ENCODE measurements around the gene RNF186.

RNF186 gene

DNA sequence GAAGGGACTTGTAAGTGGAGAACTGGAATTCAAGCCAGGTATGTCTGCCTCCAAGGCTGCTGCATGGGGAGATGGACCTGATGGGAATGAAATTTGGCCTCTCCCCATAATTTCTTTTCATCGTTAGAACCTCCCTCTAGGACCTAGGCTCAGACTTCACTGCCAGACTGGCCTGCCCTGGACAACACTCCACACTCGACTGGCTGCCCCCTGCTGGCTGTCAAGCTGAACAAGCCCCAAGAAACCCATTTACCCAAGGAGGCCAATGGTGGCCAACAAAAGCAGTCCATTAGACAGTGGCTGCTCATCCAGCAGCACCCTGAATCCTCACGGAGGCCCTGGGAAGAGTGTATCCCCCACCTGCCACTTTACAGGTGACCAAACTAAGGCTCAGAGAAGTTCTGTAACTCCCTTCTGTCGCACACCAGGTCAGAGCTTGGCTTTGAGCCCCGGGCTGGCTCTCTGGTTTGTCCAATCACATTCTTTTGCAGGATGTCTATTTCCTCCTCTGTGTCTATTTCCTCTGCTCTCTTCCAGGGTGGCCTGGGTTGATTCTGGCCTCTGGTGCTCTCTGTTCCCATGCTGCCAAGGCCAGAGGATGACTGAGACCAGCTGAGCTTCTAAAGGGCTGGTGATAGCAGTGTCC is 3.8 kb downstream of the RNF186 start:
- no peak overlapping the region for H3K27ac ChIP-seq (ENCODE audit: low read length)
- no peak overlapping the region for H3K9ac ChIP-seq (ENCODE audit: low read length in 2 of 2)
- no peaks in the 10 kb centered on the region for H3K4me1 ChIP-seq (ENCODE audit: control insufficient read depth, insufficient read depth, low read length)

DNA sequence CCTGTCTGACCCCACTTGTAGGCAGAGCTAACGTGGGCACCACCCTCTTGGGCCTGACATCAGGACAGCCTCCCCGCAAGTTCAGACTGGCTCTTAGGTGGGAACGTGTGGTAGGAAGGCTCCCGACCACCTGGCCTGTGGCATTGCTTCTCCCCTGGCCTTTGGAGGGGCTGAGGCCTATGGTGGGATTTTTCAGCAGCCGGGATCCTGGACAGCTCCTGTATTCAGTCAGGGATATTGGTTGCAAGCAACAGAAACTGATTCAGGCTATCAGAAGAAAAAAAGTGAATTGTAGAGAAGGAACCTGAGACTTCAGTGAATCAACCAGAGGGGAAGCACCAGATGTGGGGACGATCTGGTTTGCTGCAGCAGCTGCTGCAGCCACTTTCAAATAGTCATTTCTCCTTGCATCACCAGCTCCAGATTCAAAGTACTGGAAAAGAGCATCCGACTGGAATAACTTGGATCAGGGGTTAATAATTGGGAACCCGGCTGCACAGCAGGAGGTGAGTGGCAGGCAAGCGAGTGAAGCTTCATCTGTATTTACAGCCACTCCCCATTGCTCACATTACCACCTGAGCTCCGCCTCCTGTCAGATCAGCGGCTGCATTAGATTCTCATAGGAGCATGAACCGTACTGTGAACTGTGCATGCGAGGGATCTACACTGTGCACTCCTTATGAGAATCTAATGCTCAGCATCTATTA is 5.9 kb downstream of the RNF186 start:
- Histone ChIP-seq H3K27ac (ENCODE audit: low read length) (no peak overlapping the region), H3K9me3 (ENCODE audit: control insufficient read depth in 2 of 2, low read length in 2 of 2) (no peaks in the 10 kb centered on the region), H3K36me3 (ENCODE audit: control insufficient read depth in 2 of 2, insufficient read depth in 2 of 2, low read length in 2 of 2) (no peaks in the 10 kb centered on the region), H3K27me3 (ENCODE audit: control insufficient read depth in 1 of 2, insufficient read depth in 2 of 2, low read length in 2 of 2) (peaks cover 0 to 2% of the 10 kb centered on the region in 2 donors), H3K9ac (ENCODE audit: low read length in 2 of 2) (no peak overlapping the region), H3K4me3 (ENCODE audit: low read length in 2 of 2) (no peak overlapping the region), H3K4me1 (ENCODE audit: control insufficient read depth, insufficient read depth, low read length) (no peaks in the 10 kb centered on the region)

More for the DNA sequence above, 3.8 kb downstream of the RNF186 start:
- no peaks in the 10 kb centered on the region for H3K9me3 ChIP-seq (ENCODE audit: control insufficient read depth in 2 of 2, low read length in 2 of 2)
- no peak overlapping the region for H3K4me3 ChIP-seq (ENCODE audit: low read length in 2 of 2)
- no peaks in the 10 kb centered on the region for H3K36me3 ChIP-seq (ENCODE audit: control insufficient read depth in 2 of 2, insufficient read depth in 2 of 2, low read length in 2 of 2)
- peaks cover 0 to 2% of the 10 kb centered on the region in 2 donors for H3K27me3 ChIP-seq (ENCODE audit: control insufficient read depth in 1 of 2, insufficient read depth in 2 of 2, low read length in 2 of 2)

DNA sequence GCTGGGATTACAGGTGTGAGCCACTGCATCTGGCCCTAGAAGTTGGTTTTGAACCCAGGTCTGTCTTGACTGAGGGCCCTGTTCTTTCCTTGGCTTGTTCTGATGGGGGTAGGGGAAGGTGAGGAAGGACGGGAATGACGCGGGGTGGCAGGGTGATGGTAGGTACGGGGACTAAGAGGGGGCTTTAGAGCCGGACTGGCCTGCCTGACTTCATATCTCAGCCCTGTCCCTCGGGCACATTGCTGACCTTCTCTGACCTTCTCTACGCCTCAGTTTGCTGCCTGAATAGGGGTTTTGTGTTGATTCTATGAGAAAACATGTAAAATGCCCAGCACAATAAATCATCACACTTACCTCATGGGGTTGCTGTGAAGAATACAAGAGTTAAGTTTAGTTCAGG is 6.7 kb downstream of the RNF186 start:
- Histone ChIP-seq H3K4me1 (ENCODE audit: control insufficient read depth, insufficient read depth, low read length) (no peaks in the 10 kb centered on the region), H3K9ac (ENCODE audit: low read length in 2 of 2) (no peak overlapping the region), H3K36me3 (ENCODE audit: control insufficient read depth in 2 of 2, insufficient read depth in 2 of 2, low read length in 2 of 2) (no peaks in the 10 kb centered on the region), H3K9me3 (ENCODE audit: control insufficient read depth in 2 of 2, low read length in 2 of 2) (no peaks in the 10 kb centered on the region), H3K27me3 (ENCODE audit: control insufficient read depth in 1 of 2, insufficient read depth in 2 of 2, low read length in 2 of 2) (peaks cover 0 to 2% of the 10 kb centered on the region in 2 donors), H3K27ac (ENCODE audit: low read length) (no peak overlapping the region), H3K4me3 (ENCODE audit: low read length in 2 of 2) (no peak overlapping the region)

GRCh38 chr1:19804831-19805251 is 10.2 kb downstream of the RNF186 start:
- Histone ChIP-seq H3K4me3 (ENCODE audit: low read length in 2 of 2) (no peak overlapping the region), H3K27ac (ENCODE audit: low read length) (no peak overlapping the region), H3K9me3 (ENCODE audit: control insufficient read depth in 2 of 2, low read length in 2 of 2) (no peaks in the 10 kb centered on the region), H3K4me1 (ENCODE audit: control insufficient read depth, insufficient read depth, low read length) (peaks cover 5% of the 10 kb centered on the region), H3K27me3 (ENCODE audit: control insufficient read depth in 1 of 2, insufficient read depth in 2 of 2, low read length in 2 of 2) (no peaks in the 10 kb centered on the region), H3K36me3 (ENCODE audit: control insufficient read depth in 2 of 2, insufficient read depth in 2 of 2, low read length in 2 of 2) (no peaks in the 10 kb centered on the region), H3K9ac (ENCODE audit: low read length in 2 of 2) (no peak overlapping the region)

DNA sequence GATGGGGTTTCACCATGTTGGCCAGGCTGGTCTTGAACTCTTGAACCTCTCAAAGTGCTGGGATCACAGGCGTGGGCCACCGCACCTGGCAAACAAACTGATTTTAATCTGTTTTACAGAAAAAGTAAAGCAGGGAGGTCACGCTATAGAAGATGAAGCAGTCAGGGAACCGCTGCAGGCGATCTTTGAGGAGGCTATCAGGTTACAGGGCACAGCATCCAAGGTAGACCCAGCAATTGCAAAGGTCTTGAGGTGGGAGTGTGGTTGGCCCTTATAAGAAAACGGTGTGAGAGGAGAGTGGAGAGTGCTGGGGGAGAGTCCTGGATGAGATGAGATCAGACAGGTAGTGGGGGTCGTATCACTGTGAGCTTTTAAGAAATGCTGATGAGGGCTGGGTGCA is 12.8 kb downstream of the RNF186 start:
- Histone ChIP-seq H3K9me3 (ENCODE audit: control insufficient read depth in 2 of 2, low read length in 2 of 2) (no peaks in the 10 kb centered on the region), H3K4me3 (ENCODE audit: low read length in 2 of 2) (no peak overlapping the region), H3K9ac (ENCODE audit: low read length in 2 of 2) (no peak overlapping the region), H3K36me3 (ENCODE audit: control insufficient read depth in 2 of 2, insufficient read depth in 2 of 2, low read length in 2 of 2) (no peaks in the 10 kb centered on the region), H3K27ac (ENCODE audit: low read length) (no peak overlapping the region), H3K4me1 (ENCODE audit: control insufficient read depth, insufficient read depth, low read length) (peaks cover 14% of the 10 kb centered on the region), H3K27me3 (ENCODE audit: control insufficient read depth in 1 of 2, insufficient read depth in 2 of 2, low read length in 2 of 2) (no peaks in the 10 kb centered on the region)

DNA sequence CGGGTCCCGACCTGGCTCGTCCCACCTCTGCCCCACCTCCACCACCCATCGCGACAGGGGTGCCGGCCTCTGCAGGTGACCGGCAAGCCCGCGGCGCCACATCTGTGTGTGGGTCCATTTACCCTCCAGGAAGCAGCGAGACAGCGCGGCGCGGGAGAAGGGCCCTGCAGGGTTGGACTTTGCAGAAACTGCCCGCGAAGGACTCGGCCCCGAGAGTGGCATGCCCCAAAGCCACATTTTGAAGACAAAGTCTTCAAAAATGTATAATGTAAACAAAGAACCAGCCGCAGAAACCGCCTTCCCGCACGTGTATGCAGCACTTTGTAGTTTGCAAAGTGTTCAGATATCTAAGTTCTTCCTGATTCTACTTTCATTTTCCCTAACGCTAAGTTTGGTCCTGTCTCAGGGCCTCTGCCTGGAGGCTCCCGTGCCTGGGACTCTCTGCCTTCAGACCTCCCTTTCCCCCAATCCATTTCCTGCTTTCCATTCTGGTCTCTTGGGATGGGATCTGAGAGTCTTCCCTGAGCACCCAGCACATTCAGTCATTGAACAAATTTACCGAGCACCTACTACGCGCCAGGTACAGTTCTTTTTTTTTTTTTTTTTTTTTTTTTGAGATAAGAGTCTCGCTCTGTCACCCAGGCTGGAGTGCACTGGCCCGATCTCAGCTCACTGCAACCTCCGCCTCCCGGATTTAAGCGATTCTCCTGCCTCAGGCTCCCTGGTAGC is 14.8 kb downstream of the RNF186 start:
- peaks cover 14% of the 10 kb centered on the region for H3K4me1 ChIP-seq (ENCODE audit: control insufficient read depth, insufficient read depth, low read length)
- H3K27ac ChIP-seq (ENCODE audit: low read length), result peak overlapping the region; percentile 75
- H3K4me3 ChIP-seq (ENCODE audit: low read length in 2 of 2), result peak overlapping the region; percentile 78 to 82
- H3K36me3 ChIP-seq (ENCODE audit: control insufficient read depth in 2 of 2, insufficient read depth in 2 of 2, low read length in 2 of 2), result peaks cover 0 to 4% of the 10 kb centered on the region in 2 donors
- H3K27me3 ChIP-seq (ENCODE audit: control insufficient read depth in 1 of 2, insufficient read depth in 2 of 2, low read length in 2 of 2), result no peaks in the 10 kb centered on the region
- H3K9ac ChIP-seq (ENCODE audit: low read length in 2 of 2), result peak overlapping the region; percentile 71 to 76
- no peaks in the 10 kb centered on the region for H3K9me3 ChIP-seq (ENCODE audit: control insufficient read depth in 2 of 2, low read length in 2 of 2)

DNA sequence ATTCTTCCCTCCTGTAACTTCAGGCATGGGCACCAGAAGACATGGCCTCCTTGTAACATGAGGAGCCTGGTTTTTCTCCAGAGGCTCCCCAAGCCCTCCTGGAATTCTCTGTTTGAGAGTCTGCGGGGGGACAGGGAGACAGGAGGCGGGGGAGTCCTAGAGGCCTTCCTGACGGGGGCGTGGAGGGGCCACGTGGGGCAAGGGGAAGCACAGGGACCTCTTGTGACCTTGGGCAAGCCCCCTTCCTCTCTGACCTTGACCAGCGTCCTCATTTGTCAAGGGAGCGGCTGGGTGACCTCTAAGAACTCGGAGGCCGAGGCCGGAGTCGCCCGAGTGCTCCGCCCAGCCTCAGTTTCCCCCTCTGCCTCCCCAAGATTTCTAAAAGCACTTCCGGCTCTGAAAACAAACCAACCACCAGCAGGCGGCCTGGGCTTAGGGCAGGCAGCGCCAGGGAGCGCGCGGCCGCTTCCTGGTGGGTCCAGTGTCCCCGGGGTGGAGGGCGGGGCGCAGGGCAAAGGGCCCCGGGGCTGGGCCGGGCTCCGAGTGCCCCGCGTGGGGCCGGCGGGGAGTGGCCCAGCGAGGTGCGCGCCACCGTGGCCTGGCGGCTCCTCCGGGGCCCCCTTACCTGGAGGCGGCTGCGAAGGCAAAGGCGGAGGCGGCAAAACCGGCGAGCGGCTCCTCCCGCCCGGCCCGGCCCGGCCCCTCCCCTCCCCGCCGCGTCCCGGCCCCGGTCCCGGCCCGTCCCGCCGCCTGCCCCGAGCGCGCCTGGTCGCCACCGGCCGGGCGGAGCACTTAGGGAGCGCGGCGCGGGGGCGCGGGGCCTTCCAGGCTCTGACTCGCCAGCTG is 15.6 kb downstream of the RNF186 start, which contains the start of gene TMCO4:
TSS of gene TMCO4 (minus strand) at position 687 of the 846 bp plus-strand sequence. CDS start 19,158 bp downstream, outside the sequence.
- H3K27ac ChIP-seq (ENCODE audit: low read length), result peak within 1 kb of the TSS; percentile 75
- H3K27me3 ChIP-seq (ENCODE audit: control insufficient read depth in 1 of 2, insufficient read depth in 2 of 2, low read length in 2 of 2), result no peaks in the 10 kb centered on the region
- H3K9ac ChIP-seq (ENCODE audit: low read length in 2 of 2), result peak within 1 kb of the TSS; percentile 76 to 79
- peaks cover 14% of the 10 kb centered on the region for H3K4me1 ChIP-seq (ENCODE audit: control insufficient read depth, insufficient read depth, low read length)
- no peaks in the 10 kb centered on the region for H3K9me3 ChIP-seq (ENCODE audit: control insufficient read depth in 2 of 2, low read length in 2 of 2)
- peaks cover 0 to 4% of the 10 kb centered on the region in 2 donors for H3K36me3 ChIP-seq (ENCODE audit: control insufficient read depth in 2 of 2, insufficient read depth in 2 of 2, low read length in 2 of 2)
- H3K4me3 ChIP-seq (ENCODE audit: low read length in 2 of 2), result peak within 1 kb of the TSS; percentile 78 to 82

- Histone ChIP-seq H3K9ac (ENCODE audit: low read length in 2 of 2) (peak overlapping the region; percentile 75 to 79), H3K27ac (ENCODE audit: low read length) (peak overlapping the region; percentile 70), H3K4me1 (ENCODE audit: control insufficient read depth, insufficient read depth, low read length) (peaks cover 14% of the 10 kb centered on the region), H3K9me3 (ENCODE audit: control insufficient read depth in 2 of 2, low read length in 2 of 2) (no peaks in the 10 kb centered on the region), H3K36me3 (ENCODE audit: control insufficient read depth in 2 of 2, insufficient read depth in 2 of 2, low read length in 2 of 2) (peaks cover 0 to 4% of the 10 kb centered on the region in 2 donors), H3K4me3 (ENCODE audit: low read length in 2 of 2) (peak overlapping the region; percentile 63 to 82), H3K27me3 (ENCODE audit: control insufficient read depth in 1 of 2, insufficient read depth in 2 of 2, low read length in 2 of 2) (no peaks in the 10 kb centered on the region)
Observed at GRCh38 chr1:19798486-19799229, 16.4 kb downstream of the RNF186 start.

DNA sequence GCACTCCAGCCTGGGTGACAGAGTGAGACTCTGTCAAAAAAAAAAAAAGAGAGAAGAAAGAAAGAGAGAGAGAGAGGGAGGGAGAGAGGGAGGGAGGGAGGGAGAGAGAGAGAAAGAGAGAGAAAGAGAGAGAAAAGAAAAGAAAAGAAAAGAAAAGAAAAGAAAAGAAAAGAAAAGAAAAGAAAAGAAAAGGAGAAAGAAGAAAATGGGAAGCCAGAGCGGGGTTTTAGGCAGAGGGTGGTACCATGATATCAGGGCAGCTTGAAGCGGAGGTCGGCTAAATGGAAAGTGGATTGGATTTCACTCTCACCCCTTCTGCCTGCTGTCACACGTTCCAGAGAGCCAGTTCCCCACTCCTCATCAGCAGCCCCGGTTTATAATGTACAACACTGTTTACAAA is 17.3 kb downstream of the RNF186 start:
- peaks cover 0 to 11% of the 10 kb centered on the region in 2 donors for H3K36me3 ChIP-seq (ENCODE audit: control insufficient read depth in 2 of 2, insufficient read depth in 2 of 2, low read length in 2 of 2)
- H3K4me1 ChIP-seq (ENCODE audit: control insufficient read depth, insufficient read depth, low read length), result peaks cover 14% of the 10 kb centered on the region
- no peaks in the 10 kb centered on the region for H3K9me3 ChIP-seq (ENCODE audit: control insufficient read depth in 2 of 2, low read length in 2 of 2)
- H3K4me3 ChIP-seq (ENCODE audit: low read length in 2 of 2), result no peak overlapping the region
- no peak overlapping the region for H3K9ac ChIP-seq (ENCODE audit: low read length in 2 of 2)
- H3K27ac ChIP-seq (ENCODE audit: low read length), result no peak overlapping the region
- H3K27me3 ChIP-seq (ENCODE audit: control insufficient read depth in 1 of 2, insufficient read depth in 2 of 2, low read length in 2 of 2), result no peaks in the 10 kb centered on the region
